OCI-LY1 (cell line): ENCODE measurements around the gene CFAP251.

Source experiments
- EZH2 ChIP-seq: fragments of 200-600 bp; sonication (generic), shearing (Covaris generic); IDR thresholded peaks from 2 replicates; pipeline ENCODE4 v1.8.0; 2017; ENCODE audit warnings: borderline replicate concordance, mixed run types, mild to moderate bottlenecking, antibody characterized with exemption, low read length, moderate library complexity, mixed read lengths
- TF ChIP-seq, protein P1 (sequence below): fragments of 200-600 bp; sonication (generic), shearing (Covaris generic); IDR thresholded peaks from 2 replicates; pipeline ENCODE4 v1.5.1; 2017; ENCODE audit warnings: mild to moderate bottlenecking, antibody characterized with exemption, low read length, moderate library complexity, mixed read lengths

DNA sequence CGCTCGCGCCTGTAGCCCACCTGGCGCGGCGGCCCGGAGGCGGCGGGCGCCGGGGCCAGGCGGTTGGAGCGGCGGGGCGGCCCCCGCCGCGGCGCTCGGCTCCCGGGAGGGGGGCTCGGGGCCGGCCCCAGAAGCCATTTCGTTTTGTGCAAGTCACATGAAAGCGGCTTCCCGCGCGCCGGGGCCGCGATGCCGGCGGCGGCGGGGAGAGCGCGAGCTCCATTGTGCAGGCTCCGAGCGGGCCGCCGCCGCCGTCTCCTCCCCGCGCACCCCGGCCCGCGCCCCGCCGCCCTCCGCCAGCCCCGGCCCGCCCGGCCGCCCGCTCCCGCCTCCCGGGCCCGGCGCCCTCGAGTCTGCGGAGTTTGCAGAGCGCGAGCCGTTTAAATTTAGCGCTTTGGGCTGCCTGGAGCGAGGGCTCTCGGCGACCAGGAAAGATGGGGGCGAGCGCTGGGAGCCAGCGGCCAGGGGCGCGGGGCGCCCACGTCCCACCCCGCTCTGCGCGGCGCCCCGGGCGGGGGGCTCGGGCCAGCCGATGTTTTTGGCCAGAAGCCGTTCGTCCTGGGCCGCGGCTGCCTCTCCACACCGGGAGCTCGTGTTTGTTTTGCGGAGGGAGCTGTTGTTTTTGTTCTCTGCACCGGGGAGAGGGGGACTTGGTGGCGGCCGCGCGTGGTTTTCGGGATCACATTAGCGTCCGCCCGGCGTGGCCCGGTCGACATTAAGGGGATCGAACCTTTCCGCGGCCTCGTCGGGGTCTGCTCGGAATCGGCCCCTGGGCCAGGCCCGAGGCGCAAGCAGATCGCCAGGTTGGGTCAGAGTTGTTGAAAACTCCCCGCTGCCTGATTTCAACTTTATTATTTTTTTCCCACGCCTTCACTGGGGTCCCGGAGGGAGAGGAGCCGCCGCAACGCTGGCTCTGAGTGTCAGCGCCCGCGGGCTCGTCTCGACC, 104.3 kb downstream of the CFAP251 start:
- TF ChIP-seq, protein P1, sequence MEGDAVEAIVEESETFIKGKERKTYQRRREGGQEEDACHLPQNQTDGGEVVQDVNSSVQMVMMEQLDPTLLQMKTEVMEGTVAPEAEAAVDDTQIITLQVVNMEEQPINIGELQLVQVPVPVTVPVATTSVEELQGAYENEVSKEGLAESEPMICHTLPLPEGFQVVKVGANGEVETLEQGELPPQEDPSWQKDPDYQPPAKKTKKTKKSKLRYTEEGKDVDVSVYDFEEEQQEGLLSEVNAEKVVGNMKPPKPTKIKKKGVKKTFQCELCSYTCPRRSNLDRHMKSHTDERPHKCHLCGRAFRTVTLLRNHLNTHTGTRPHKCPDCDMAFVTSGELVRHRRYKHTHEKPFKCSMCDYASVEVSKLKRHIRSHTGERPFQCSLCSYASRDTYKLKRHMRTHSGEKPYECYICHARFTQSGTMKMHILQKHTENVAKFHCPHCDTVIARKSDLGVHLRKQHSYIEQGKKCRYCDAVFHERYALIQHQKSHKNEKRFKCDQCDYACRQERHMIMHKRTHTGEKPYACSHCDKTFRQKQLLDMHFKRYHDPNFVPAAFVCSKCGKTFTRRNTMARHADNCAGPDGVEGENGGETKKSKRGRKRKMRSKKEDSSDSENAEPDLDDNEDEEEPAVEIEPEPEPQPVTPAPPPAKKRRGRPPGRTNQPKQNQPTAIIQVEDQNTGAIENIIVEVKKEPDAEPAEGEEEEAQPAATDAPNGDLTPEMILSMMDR: no peak
- no peak for TF ChIP-seq EZH2
